ENCODE data around the gene MAPKAP1. TPM values are rescaled to one million over a fixed set of nuclear protein-coding genes. Genes with fewer than 3 reads are reported as not detected.

MAPKAP1 gene
- total RNA-seq, 1 donor from 2014 or later, result 56.6 TPM

- TF ChIP-seq CTCF (IDR thresholded peaks at IDR 0.05) (no peak), EZH2 (IDR thresholded peaks at IDR 0.05) (no peak), EZH2phosphoT487 (IDR thresholded peaks at IDR 0.05) (no peak)
- Histone ChIP-seq H3K27ac (no peak overlapping the region), H4K20me1 (ENCODE audit: low read depth) (peaks cover 26% of the 10 kb centered on the region), H3K36me3 (no peaks in the 10 kb centered on the region), H3F3A (ENCODE audit: low read depth) (peaks cover 17% of the 10 kb centered on the region), H3K4me3 (no peak overlapping the region), H3K9ac (no peak overlapping the region), H3K79me2 (ENCODE audit: low read depth) (peaks cover 33% of the 10 kb centered on the region), H3K9me3 (ENCODE audit: low read depth) (no peaks in the 10 kb centered on the region), H2AFZ (replicated peaks) (no peak overlapping the region), H3K27me3 (no peaks in the 10 kb centered on the region), H3K4me2 (no peak overlapping the region), H3K4me1 (peaks cover 28% of the 10 kb centered on the region)
- H3K4me3 Mint-ChIP-seq, result no peak overlapping the region
- peaks cover 5% of the 10 kb centered on the region for H3K36me3 Mint-ChIP-seq
- no peak for DNase-seq (ENCODE audit: low spot score)
- H3K9me3 Mint-ChIP-seq, result peaks cover 3% of the 10 kb centered on the region
- H3K4me1 Mint-ChIP-seq, result peaks cover 16% of the 10 kb centered on the region
- peaks cover 2% of the 10 kb centered on the region for H3K27me3 Mint-ChIP-seq (ENCODE audit: insufficient read depth, low read depth)
- H3K27ac Mint-ChIP-seq, result no peak overlapping the region
These were observed 97.3 kb downstream of the MAPKAP1 start for GRCh38 chr9:125609744-125610143.

- H3K4me3 ChIP-seq, result no peak overlapping the region
- Mint-ChIP-seq H3K27ac (no peak overlapping the region), H3K4me3 (no peak overlapping the region), H3K36me3 (peaks cover 5% of the 10 kb centered on the region), H3K27me3 (ENCODE audit: insufficient read depth, low read depth) (peaks cover 2% of the 10 kb centered on the region), H3K4me1 (peaks cover 23% of the 10 kb centered on the region), H3K9me3 (peaks cover 3% of the 10 kb centered on the region)
- peaks cover 30% of the 10 kb centered on the region for H3K4me1 ChIP-seq
- peaks cover 26% of the 10 kb centered on the region for H4K20me1 ChIP-seq (ENCODE audit: low read depth)
- no peaks in the 10 kb centered on the region for H3K27me3 ChIP-seq
- H3K9me3 ChIP-seq (ENCODE audit: low read depth), result no peaks in the 10 kb centered on the region
- H3K27ac ChIP-seq, result no peak overlapping the region
- no peaks in the 10 kb centered on the region for H3K36me3 ChIP-seq
- H3F3A ChIP-seq (ENCODE audit: low read depth), result peaks cover 17% of the 10 kb centered on the region
- DNase-seq (ENCODE audit: low spot score), result peak; percentile 55
- peak overlapping the region; percentile 48 for H3K4me2 ChIP-seq
- no peak overlapping the region for H3K9ac ChIP-seq
- no peak overlapping the region for H2AFZ ChIP-seq (replicated peaks)
- H3K79me2 ChIP-seq (ENCODE audit: low read depth), result peaks cover 37% of the 10 kb centered on the region
- no peak for TF ChIP-seq EZH2 (IDR thresholded peaks at IDR 0.05)
- no peak for TF ChIP-seq EZH2phosphoT487 (IDR thresholded peaks at IDR 0.05)
- no peak for TF ChIP-seq CTCF (IDR thresholded peaks at IDR 0.05)
These were observed 98.4 kb downstream of the MAPKAP1 start for GRCh38 chr9:125608489-125609224.

GRCh38 chr9:125604196-125604595 lies 102.8 kb downstream of the MAPKAP1 start:
- peaks cover 36% of the 10 kb centered on the region for H3K4me1 ChIP-seq
- no peak overlapping the region for H2AFZ ChIP-seq (replicated peaks)
- Mint-ChIP-seq H3K9me3 (no peaks in the 10 kb centered on the region), H3K27ac (no peak overlapping the region), H3K4me1 (peaks cover 30% of the 10 kb centered on the region), H3K27me3 (ENCODE audit: insufficient read depth, low read depth) (no peaks in the 10 kb centered on the region), H3K36me3 (peaks cover 2% of the 10 kb centered on the region), H3K4me3 (no peak overlapping the region)
- peaks cover 17% of the 10 kb centered on the region for H3F3A ChIP-seq (ENCODE audit: low read depth)
- no peak overlapping the region for H3K4me3 ChIP-seq
- peaks cover 26% of the 10 kb centered on the region for H4K20me1 ChIP-seq (ENCODE audit: low read depth)
- no peaks in the 10 kb centered on the region for H3K27me3 ChIP-seq
- H3K9me3 ChIP-seq (ENCODE audit: low read depth), result no peaks in the 10 kb centered on the region
- TF ChIP-seq EZH2 (IDR thresholded peaks at IDR 0.05) (no peak), EZH2phosphoT487 (IDR thresholded peaks at IDR 0.05) (no peak), CTCF (IDR thresholded peaks at IDR 0.05) (no peak)
- H3K4me2 ChIP-seq, result no peak overlapping the region
- peaks cover 33% of the 10 kb centered on the region for H3K79me2 ChIP-seq (ENCODE audit: low read depth)
- no peaks in the 10 kb centered on the region for H3K36me3 ChIP-seq
- H3K9ac ChIP-seq, result no peak overlapping the region
- H3K27ac ChIP-seq, result no peak overlapping the region
- DNase-seq (ENCODE audit: low spot score), result no peak
